A673 (cell line): ENCODE results near the gene MNS1. TPM values are rescaled to one million over a fixed set of nuclear protein-coding genes. Genes with fewer than 3 reads are reported as not detected.
"Not testable (repeated sequence)": the region's sequence is repeated elsewhere in the genome, so short reads cannot be mapped to it uniquely, and the experiment has no call there.

ENCODE experiments used
- BruUV-seq: library from RNA; stranded (reverse); fragments of 400-500 nt; replicated peaks from 2 replicates; lab custom pipeline; 2021; lab: Mats Ljungman, UMichigan
- CTCF ChIA-PET: fragments of 300-600 bp; sonication (Branson Sonifier 250); formaldehyde crosslinking; loops from one replicate; lab custom pipeline; 2022; ENCODE audit warnings: antibody characterized with exemption; lab: Charles Lee
- POLR2A ChIA-PET: fragments of 300-600 bp; sonication (Branson Sonifier 250); formaldehyde crosslinking; loops from one replicate; lab custom pipeline; 2022; ENCODE audit warnings: antibody characterized with exemption; ENCODE audit not compliant: low non-redundant PET; lab: Charles Lee
- DNase-seq: peaks from one replicate; pipeline ENCODE4 v3.0.0-alpha.2; 2015; ENCODE audit warnings: low spot score
- H3K27ac ChIP-seq: fragments of 200-600 bp; sonication (generic); 2 replicates; pipeline ENCODE4 v1.5.1; 2016; ENCODE audit warnings: mixed run types, low read depth, mild to moderate bottlenecking, mixed read lengths, antibody characterized with exemption, low read length; ENCODE audit not compliant: poor library complexity, severe bottlenecking
- H3K27me3 ChIP-seq: fragments of 200-600 bp; sonication (generic); replicated peaks from 2 replicates; pipeline ENCODE4 v1.6.1; 2017; ENCODE audit warnings: mixed run types, low read depth, mild to moderate bottlenecking, mixed read lengths, antibody characterized with exemption, low read length; ENCODE audit not compliant: insufficient read depth, poor library complexity
- H3K36me3 ChIP-seq: fragments of 200-600 bp; sonication (generic); 2 replicates; pipeline ENCODE4 v1.6.1; 2016; ENCODE audit warnings: mixed run types, mild to moderate bottlenecking, mixed read lengths, antibody characterized with exemption, low read length; ENCODE audit not compliant: insufficient read depth, poor library complexity, severe bottlenecking
- H3K4me1 ChIP-seq: fragments of 200-600 bp; sonication (generic); 2 replicates; pipeline ENCODE4 v1.6.1; 2017; ENCODE audit warnings: mixed run types, mild to moderate bottlenecking, mixed read lengths, antibody characterized with exemption, low read length; ENCODE audit not compliant: insufficient read depth, poor library complexity, severe bottlenecking
- H3K4me3 ChIP-seq: fragments of 200-600 bp; sonication (generic); 2 replicates; pipeline ENCODE4 v1.5.1; 2016; ENCODE audit warnings: low read depth, mixed run types, mild to moderate bottlenecking, mixed read lengths, low read length; ENCODE audit not compliant: poor library complexity, severe bottlenecking
- H3K9me3 ChIP-seq: fragments of 200-600 bp; sonication (generic); 2 replicates; pipeline ENCODE4 v1.6.1; 2016; ENCODE audit warnings: mixed run types, low read depth, mild to moderate bottlenecking, mixed read lengths, antibody characterized with exemption, low read length; ENCODE audit not compliant: poor library complexity, severe bottlenecking
- EZH2 ChIP-seq: fragments of 200-600 bp; sonication (generic); IDR thresholded peaks from 2 replicates; pipeline ENCODE4 v1.6.1; 2017; ENCODE audit warnings: borderline replicate concordance, low read depth, mild to moderate bottlenecking, mixed read lengths, antibody characterized with exemption, low read length; ENCODE audit not compliant: poor library complexity, severe bottlenecking
- intact Hi-C: fragments of 100-400 bp; cut with micrococcal nuclease; formaldehyde crosslinking; loops from one replicate; pipeline ENCODE4 v1.10.0; 2022; ENCODE audit not compliant: unreplicated experiment
- total RNA-seq: library from RNA; stranded (reverse); gene quantifications from 2 replicates; pipeline ENCODE4 v1.2.3, GENCODE V29; 2021
- TF ChIP-seq, protein P1 (sequence below): fragments of 300-800, 200-600 bp; sonication (generic); conservative IDR thresholded peaks from 2 replicates; pipeline ENCODE4 v1.5.1; 2017; ENCODE audit warnings: low read depth, mild to moderate bottlenecking, antibody characterized with exemption, low read length, moderate library complexity, mixed read lengths

The MNS1 gene
- total RNA-seq, 1 experiment from 2014 or later = 28.7 TPM

- intact Hi-C loops = no loop called here
- BruUV-seq = no TSS peak
- no peak for TF ChIP-seq EZH2
- TF ChIP-seq, protein P1, sequence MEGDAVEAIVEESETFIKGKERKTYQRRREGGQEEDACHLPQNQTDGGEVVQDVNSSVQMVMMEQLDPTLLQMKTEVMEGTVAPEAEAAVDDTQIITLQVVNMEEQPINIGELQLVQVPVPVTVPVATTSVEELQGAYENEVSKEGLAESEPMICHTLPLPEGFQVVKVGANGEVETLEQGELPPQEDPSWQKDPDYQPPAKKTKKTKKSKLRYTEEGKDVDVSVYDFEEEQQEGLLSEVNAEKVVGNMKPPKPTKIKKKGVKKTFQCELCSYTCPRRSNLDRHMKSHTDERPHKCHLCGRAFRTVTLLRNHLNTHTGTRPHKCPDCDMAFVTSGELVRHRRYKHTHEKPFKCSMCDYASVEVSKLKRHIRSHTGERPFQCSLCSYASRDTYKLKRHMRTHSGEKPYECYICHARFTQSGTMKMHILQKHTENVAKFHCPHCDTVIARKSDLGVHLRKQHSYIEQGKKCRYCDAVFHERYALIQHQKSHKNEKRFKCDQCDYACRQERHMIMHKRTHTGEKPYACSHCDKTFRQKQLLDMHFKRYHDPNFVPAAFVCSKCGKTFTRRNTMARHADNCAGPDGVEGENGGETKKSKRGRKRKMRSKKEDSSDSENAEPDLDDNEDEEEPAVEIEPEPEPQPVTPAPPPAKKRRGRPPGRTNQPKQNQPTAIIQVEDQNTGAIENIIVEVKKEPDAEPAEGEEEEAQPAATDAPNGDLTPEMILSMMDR = no peak
- Histone ChIP-seq H3K36me3 (peaks cover 28% of the 10 kb centered on the region), H3K4me1 (no peaks in the 10 kb centered on the region), H3K9me3 (no peaks in the 10 kb centered on the region), H3K4me3 (no peak overlapping the region), H3K27ac (no peak overlapping the region), H3K27me3 (no peaks in the 10 kb centered on the region)
- POLR2A ChIA-PET = no interaction called here
- CTCF ChIA-PET = no interaction called here
- DNase-seq = no peak
Observed at GRCh38 chr15:56425976-56426375, 39.0 kb downstream of the MNS1 start.

GRCh38 chr15:56425276-56425675, 39.7 kb downstream of the MNS1 start:
- CTCF ChIA-PET = no interaction called here

DNA sequence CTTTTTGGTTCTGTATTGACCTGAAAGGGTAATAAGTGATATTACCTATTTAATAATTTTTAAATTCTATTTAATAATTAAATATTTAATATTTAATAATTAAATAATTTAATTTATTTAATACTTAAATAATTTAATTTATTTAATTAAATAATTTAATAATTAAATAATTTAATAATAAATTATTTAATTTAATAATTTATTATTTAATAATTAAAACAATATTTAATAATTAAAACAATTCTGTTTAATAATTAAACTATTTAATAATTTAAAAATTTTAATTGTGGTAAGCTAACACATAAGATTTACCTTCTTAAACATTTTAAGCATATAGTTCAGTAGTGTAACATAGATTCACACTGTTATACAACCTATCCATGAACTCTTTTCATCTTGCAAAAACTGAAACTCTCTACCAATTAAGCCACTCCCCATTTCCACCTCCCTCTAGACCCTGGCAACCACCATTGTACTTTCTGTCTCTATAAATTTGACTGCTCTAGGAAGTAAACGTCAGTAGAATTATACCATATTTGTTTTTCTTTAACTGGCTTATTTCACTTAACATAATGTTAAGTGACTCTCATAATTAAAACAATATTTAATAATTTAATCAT, 51.7 kb downstream of the MNS1 start:
- CTCF ChIA-PET, H3K4me1 ChIP-seq, H3K36me3 ChIP-seq, POLR2A ChIA-PET, H3K27me3 ChIP-seq, BruUV-seq, intact Hi-C loops, H3K27ac ChIP-seq, DNase-seq, H3K4me3 ChIP-seq, H3K9me3 ChIP-seq: not testable (repeated sequence)

More at GRCh38 chr15:56425276-56425675, 39.7 kb downstream of the MNS1 start:
- intact Hi-C loops = no loop called here
- TF ChIP-seq EZH2 = no peak
- TF ChIP-seq, protein P1 = no peak
- H3K27me3 ChIP-seq = no peaks in the 10 kb centered on the region
- H3K4me1 ChIP-seq = no peaks in the 10 kb centered on the region
- no peak for DNase-seq
- H3K27ac ChIP-seq = no peak overlapping the region
- H3K9me3 ChIP-seq = no peaks in the 10 kb centered on the region
- POLR2A ChIA-PET = no interaction called here
- H3K36me3 ChIP-seq = peaks cover 28% of the 10 kb centered on the region
- no peak overlapping the region for H3K4me3 ChIP-seq
- no TSS peak for BruUV-seq

DNA sequence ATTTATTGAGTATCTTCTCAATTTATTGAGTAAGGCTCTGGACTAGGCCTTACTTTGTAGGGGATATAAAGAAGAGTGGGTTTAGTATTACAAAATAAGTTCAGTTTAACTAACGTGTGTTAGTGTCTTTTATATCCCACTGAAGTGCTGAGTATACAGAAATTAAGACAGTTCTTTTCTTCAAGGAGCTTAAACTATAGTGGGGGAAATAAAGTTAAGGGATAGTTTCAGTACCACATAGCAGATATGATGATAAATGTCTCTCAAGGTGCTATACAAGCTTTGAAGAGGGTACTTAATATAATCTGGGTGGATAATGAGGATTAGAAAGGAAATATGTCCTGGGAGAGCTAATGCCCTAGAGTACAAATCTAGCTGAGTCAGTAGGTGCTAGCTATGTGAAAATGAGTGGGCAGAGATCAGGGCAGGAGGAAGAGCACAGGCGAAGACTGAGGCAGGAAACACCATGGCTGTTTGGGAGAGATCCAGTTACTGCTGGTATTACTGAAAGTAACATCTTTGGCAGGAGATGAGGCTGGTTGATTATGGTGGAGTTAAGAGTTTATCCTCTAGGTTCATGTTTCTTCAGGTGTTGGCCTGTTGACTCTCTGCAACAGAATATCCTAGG, 53.7 kb downstream of the MNS1 start:
- TF ChIP-seq, protein P1 = no peak
- TF ChIP-seq EZH2 = no peak
- DNase-seq = peak; percentile 24
- no peaks in the 10 kb centered on the region for H3K9me3 ChIP-seq
- BruUV-seq = no TSS peak
- no peaks in the 10 kb centered on the region for H3K27me3 ChIP-seq
- H3K4me3 ChIP-seq = no peak overlapping the region
- ChIA-PET POLR2A (no interaction called here), CTCF (no interaction called here)
- H3K36me3 ChIP-seq = no peaks in the 10 kb centered on the region
- intact Hi-C loops = loop anchor here (1.0 kb wide), 1 partner anchor 45 kb away; no protein-coding TSS in a partner anchor
- H3K4me1 ChIP-seq = no peaks in the 10 kb centered on the region
- no peak overlapping the region for H3K27ac ChIP-seq
